GM19468 (cell line): ENCODE data around the gene DLL4.
A peak's percentile ranks its signal among the peaks of the same experiment; 100 is the strongest.

ENCODE experiments used
- ATAC-seq: cut with Tn5 transposase; IDR thresholded peaks from one replicate; pipeline ENCODE4 v1.9.1; 2021; ENCODE audit warnings: mild to moderate bottlenecking, moderate library complexity, moderate number of reproducible peaks; ENCODE audit not compliant: unreplicated experiment; ENCODE audit errors: extremely low read depth

The DLL4 gene

GRCh38 chr15:40906091-40906990 is 22.8 kb upstream of the DLL4 start:
- peak; percentile 33 for ATAC-seq

DNA sequence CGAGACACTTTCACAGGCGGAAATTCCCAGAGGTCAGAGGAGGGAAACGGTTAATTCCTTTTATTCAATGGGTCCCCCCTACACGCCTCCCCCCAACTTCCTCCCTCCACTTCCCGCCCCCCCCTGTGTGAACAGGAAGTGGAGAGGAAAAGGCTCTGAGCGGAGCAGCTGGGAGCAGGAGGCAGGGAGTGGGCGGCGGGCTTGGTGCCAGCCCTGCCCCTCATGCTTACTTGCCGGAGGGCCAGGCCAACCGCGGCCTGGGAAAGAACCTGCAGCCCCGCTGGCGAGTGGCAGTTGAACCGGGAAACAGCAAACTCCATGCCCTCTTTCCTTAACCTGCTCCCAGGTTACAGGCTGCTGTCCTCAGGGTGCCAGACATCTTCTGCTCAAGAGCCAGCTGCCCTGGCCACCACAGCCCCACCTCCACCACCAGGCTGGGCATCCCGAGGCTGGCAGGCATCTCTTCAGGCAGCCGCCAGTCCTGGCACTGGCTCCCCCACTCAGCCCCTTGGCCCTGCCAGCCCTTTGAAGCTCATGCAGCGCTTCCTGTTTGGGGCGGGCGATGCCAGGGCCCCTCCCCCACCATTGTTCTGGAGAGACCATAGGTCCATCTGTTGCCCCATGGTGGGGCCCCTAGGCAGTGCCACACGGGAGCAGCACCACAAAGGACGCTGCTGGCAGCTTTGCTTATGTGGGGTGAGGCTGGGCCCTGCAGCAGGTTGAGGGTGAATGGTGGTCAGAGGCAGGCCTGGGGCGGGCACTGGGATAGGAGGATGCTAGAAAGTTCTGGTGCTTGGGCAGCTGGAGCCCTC is 21.9 kb upstream of the DLL4 start:
- ATAC-seq: no peak

- no peak for ATAC-seq
Measured at GRCh38 chr15:40908095-40908494, 21.0 kb upstream of the DLL4 start.

- no peak for ATAC-seq
Measured at GRCh38 chr15:40909662-40910630, 19.2 kb upstream of the DLL4 start.

- ATAC-seq: no peak
Measured at GRCh38 chr15:40911141-40911540, 18.0 kb upstream of the DLL4 start.

DNA sequence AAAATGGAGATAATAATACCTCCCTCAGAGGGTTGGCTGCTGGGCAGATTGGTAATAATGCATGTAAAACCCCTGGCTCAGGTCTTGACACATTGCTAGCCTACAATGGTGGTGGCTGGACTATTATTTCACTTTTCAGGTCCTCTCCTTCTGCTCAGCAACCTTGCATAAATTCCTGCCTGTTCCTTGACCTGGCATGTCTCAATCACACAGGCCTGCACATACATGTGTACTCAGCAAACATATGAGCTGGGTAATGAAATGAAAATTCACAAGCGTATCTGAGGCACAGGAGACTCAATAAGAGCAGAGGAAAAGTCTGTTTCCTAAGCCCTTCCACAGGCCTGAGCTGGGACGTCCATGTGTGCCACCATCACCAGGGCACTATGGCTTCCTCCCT is 17.4 kb upstream of the DLL4 start:
- ATAC-seq: no peak

DNA sequence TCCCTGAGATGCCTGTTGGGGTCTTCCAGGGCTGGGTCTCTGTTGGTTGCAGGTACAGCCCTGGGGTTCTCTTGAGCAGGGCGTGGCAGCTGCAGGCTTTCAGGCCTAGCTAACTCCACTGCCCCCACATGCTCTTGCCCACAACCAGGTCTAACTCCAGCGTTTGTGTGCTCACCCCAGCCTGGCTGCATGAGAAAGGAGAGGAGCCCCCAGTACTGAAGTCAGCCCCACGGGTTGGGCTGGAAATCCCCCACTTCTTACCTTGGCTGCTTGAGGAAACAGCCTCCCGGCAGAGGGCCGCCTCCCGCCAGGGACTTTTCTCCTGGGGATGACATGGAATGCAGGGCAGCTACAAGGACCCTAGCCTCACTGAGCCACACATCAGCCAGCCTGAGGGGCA is 16.7 kb upstream of the DLL4 start:
- ATAC-seq: no peak

- no peak for ATAC-seq
Measured at GRCh38 chr15:40914013-40914412, 15.1 kb upstream of the DLL4 start.

DNA sequence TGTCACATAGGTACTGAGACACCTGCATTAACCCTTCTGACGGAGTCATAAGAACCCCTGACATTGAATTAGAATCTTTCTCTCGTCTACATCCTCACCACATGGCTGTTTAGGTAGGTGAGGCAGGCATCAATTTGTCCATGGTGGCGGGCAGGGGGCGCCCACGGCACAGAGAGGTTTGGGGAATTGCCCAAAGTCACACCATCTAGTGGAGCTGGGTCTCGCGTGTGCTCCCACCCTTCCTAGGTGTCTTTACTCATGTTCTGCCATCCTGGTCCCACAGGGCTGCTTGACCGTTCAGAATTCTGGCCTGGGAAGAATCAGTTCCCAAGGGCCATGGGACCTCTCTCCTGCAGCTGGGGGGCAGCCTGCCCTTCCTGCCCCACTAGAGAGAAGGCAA is 14.7 kb upstream of the DLL4 start:
- ATAC-seq: no peak

GRCh38 chr15:40915116-40915661 is 14.0 kb upstream of the DLL4 start:
- ATAC-seq: no peak

GRCh38 chr15:40915679-40916078 is 13.5 kb upstream of the DLL4 start:
- ATAC-seq: no peak

DNA sequence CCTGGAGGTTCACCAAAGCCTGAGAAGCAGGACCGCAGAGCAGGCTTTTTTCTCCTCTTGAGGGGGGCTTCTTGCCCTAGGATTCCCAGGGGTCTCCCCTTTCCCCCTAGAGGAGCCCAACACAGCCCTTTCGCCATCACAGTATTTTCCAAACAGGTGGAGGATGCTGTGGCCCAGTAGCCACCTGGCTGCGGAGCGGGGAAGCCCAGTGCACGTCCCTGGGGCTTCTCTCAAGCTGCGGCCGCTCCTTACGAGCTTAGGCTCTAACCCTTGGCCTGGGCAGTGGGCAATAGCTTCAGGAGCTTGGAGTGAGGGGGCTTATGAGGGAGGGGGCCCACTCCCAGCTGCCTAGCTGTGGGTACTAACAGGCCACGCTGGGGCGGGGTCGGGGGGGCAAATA is 11.6 kb upstream of the DLL4 start:
- ATAC-seq: no peak

DNA sequence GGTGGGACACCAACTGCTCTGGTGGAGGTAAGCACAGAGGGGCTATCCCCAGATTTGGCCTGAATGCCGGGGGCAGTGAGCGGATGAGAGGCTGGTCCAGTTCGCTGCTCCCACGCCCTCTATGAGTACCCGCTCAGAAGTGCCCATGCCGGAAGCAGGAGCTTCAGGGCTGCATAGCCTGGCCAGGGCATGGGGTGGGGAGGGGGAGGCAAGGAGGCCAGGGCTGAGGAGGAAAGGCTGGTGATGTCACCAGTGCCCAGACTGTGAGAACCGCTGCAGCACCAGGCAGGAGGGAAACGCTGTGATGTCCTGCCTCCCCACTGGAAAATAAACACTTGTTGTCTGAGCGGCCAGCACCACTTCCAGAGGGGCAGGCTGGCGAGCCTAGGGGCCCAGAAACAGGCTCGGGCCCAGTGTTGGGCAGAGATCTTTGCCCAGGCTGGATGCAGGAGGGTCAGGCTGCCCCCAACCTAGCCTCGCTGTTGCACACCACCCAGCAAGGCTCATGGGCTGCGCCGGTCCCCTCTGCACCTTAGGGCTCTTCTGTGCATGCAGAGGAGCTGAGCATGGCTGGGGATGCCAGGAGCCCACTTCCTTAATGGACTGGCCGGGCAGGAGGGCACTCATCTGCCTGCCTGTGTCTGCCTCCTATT is 10.9 kb upstream of the DLL4 start:
- no peak for ATAC-seq

GRCh38 chr15:40918799-40919392 is 10.2 kb upstream of the DLL4 start:
- ATAC-seq: no peak

DNA sequence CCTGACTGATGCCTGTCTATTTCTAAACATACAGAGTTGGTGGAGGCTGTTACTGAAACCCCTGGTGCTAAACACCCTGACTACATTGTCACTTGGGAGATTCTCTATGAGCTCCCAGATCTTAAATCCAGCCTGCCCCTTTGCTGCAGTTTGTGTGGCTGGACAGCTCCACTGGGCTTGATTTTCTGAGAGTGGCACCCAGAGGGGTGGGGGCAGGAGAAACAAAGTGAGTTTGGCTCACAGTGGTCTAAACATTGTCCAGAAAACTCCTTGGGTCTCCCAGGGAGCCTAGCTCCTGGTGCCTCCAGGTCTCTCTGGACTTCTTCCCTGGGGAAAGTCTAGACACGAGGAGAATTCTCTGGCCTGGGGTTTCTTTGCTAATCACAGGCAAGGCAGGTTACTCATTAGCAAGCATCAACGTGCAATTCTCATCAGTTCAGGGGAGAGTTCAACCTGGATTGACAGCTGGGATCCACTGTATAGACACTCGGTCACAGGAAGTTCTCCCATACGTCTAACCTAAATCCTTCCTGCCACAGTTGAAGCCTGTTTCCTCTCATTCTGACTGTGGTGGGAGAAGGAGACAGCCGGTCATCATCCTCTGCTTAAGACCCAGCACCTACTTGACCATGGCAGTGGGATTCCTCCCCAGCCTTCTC is 7.1 kb upstream of the DLL4 start:
- ATAC-seq: no peak

DNA sequence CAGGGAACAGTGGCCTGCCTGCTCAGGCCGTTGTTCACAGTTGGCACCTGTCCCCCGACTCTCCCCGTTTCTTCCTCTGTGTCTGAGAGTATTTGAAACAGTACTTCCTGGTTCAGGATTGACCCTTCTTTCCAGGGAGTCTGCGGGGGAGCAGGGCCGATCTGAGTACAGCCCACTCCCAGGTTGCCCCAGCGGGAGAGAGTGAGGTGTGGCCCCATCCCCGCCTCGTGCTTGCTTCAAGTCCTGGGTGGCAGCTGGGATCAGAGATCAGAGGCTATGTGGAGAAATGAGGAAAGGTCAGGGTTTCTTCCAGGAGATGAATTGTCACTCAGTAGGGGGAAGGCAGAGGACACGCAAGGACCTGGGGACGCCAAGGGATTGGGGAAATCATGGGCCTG is 6.5 kb upstream of the DLL4 start:
- ATAC-seq: no peak

GRCh38 chr15:40923551-40923950 is 5.6 kb upstream of the DLL4 start:
- ATAC-seq: no peak

DNA sequence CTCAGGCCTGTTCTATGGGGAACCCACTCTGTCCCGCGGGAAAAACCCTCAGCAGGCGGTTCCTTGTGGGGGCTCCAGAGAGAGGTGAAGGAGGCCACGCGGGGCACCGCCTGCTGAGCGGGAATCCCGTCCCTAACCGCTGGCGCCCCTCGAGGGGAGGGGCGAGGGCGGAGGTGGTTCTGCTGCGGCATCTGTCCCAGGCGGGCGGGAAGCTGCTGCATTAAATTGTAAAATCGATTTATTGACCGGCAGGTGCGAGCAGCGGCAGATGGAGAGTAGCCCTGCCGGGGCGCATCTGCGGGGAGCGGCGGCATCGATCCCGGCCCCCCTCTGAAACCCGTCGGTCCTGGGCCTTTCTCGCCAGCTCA is 3.7 kb upstream of the DLL4 start:
- ATAC-seq: no peak
